Neural cell (in vitro differentiated cells): ENCODE results near the gene KRTAP26-1. TPM values are rescaled to one million over a fixed set of nuclear protein-coding genes. Genes with fewer than 3 reads are reported as not detected.

Source experiments
- H2AFZ ChIP-seq: fragments of 200-600, 300-800 bp; sonication (generic), shearing (Covaris generic); 2 replicates; pipeline ENCODE4 v1.6.0; 2014; ENCODE audit warnings: low read depth, mild to moderate bottlenecking, antibody characterized with exemption, low read length, moderate library complexity
- H3F3A ChIP-seq: fragments of 200-600 bp; shearing (Covaris generic); 2 replicates; pipeline ENCODE4 v1.6.1; 2016; ENCODE audit warnings: mild to moderate bottlenecking, moderate library complexity, mixed read lengths, antibody characterized with exemption, low read length; ENCODE audit not compliant: insufficient read depth, poor library complexity, severe bottlenecking
- H3K27ac ChIP-seq: fragments of 200-600, 300-800 bp; sonication (generic), shearing (Covaris generic); 2 replicates; pipeline ENCODE4 v1.5.1; 2014; ENCODE audit warnings: mild to moderate bottlenecking, low read length, moderate library complexity
- H3K27me3 ChIP-seq: fragments of 300-800, 200-600 bp; sonication (generic), shearing (Covaris generic); 2 replicates; pipeline ENCODE4 v1.6.0; 2014; ENCODE audit warnings: mild to moderate bottlenecking, low read depth, low read length, moderate library complexity; ENCODE audit not compliant: insufficient read depth
- H3K36me3 ChIP-seq: fragments of 300-800, 200-600 bp; sonication (generic), shearing (Covaris generic); 2 replicates; pipeline ENCODE4 v1.5.1; 2014; ENCODE audit warnings: mild to moderate bottlenecking, antibody characterized with exemption, low read length, moderate library complexity; ENCODE audit not compliant: insufficient read depth
- H3K4me2 ChIP-seq: fragments of 300-800, 200-600 bp; sonication (generic), shearing (Covaris generic); 2 replicates; pipeline ENCODE4 v1.6.0; 2014; ENCODE audit warnings: mild to moderate bottlenecking, low read length
- H3K4me3 ChIP-seq: fragments of 300-800, 200-600 bp; sonication (generic), shearing (Covaris generic); 2 replicates; pipeline ENCODE4 v1.5.1; 2014; ENCODE audit warnings: mild to moderate bottlenecking, low read length, moderate library complexity
- H3K79me2 ChIP-seq: fragments of 200-600 bp; shearing (Covaris generic); replicated peaks from 2 replicates; pipeline ENCODE4 v1.6.0; 2014; ENCODE audit warnings: mild to moderate bottlenecking, low read length, moderate library complexity; ENCODE audit not compliant: insufficient read depth
- H3K9ac ChIP-seq: fragments of 300-800, 200-600 bp; sonication (generic), shearing (Covaris generic); 2 replicates; pipeline ENCODE4 v1.6.1; 2016; ENCODE audit warnings: mild to moderate bottlenecking, low read length, mixed read lengths
- H3K9me2 ChIP-seq: fragments of 200-600 bp; shearing (Covaris generic); 2 replicates; pipeline ENCODE4 v1.6.1; 2016; ENCODE audit warnings: mild to moderate bottlenecking, low read length, mixed read lengths; ENCODE audit not compliant: insufficient read depth
- H3K9me3 ChIP-seq: fragments of 200-600, 300-800 bp; sonication (generic), shearing (Covaris generic); 2 replicates; pipeline ENCODE4 v1.6.1; 2016; ENCODE audit warnings: mild to moderate bottlenecking, mixed run types, low read length, moderate library complexity, mixed read lengths
- H4K20me1 ChIP-seq: fragments of 200-600 bp; shearing (Covaris generic); 2 replicates; pipeline ENCODE4 v1.6.1; 2016; ENCODE audit warnings: mild to moderate bottlenecking, mixed run types; ENCODE audit not compliant: insufficient read depth
- EP300 ChIP-seq: fragments of 450-650 bp; conservative IDR thresholded peaks from 2 replicates; pipeline ENCODE4 v1.6.1; 2014; ENCODE audit warnings: antibody characterized with exemption, mild to moderate bottlenecking, moderate library complexity; ENCODE audit not compliant: poor library complexity, severe bottlenecking
- EZH2 ChIP-seq: fragments of 200-600, 300-800 bp; shearing (Covaris generic), sonication (generic); IDR thresholded peaks from 2 replicates; pipeline ENCODE4 v1.6.1; 2014; ENCODE audit warnings: antibody characterized with exemption, low read length, borderline replicate concordance, mild to moderate bottlenecking; ENCODE audit not compliant: insufficient read depth, poor library complexity, severe bottlenecking
- MXI1 ChIP-seq: fragments of 450-650 bp; conservative IDR thresholded peaks from 2 replicates; pipeline ENCODE4 v1.6.1; 2014; ENCODE audit warnings: antibody characterized with exemption, mild to moderate bottlenecking; ENCODE audit not compliant: poor library complexity, severe bottlenecking
- POLR2AphosphoS5 ChIP-seq: IDR thresholded peaks from 2 replicates; pipeline ENCODE4 v1.6.1; 2012
- RAD21 ChIP-seq: fragments of 450-650 bp; conservative IDR thresholded peaks from 2 replicates; pipeline ENCODE4 v1.6.1; 2014; ENCODE audit warnings: antibody characterized with exemption, mild to moderate bottlenecking, moderate library complexity
- SMC3 ChIP-seq: fragments of 450-650 bp; conservative IDR thresholded peaks from 2 replicates; pipeline ENCODE4 v1.6.1; 2014; ENCODE audit warnings: antibody characterized with exemption, mild to moderate bottlenecking, moderate library complexity; ENCODE audit not compliant: poor library complexity
- TAF1 ChIP-seq: IDR thresholded peaks from 2 replicates; pipeline ENCODE4 v1.6.1; 2012; ENCODE audit warnings: low read depth
- polyA plus RNA-seq: library from polyadenylated mRNA; depleted of rRNA; stranded (reverse); fragments of >200 nt; gene quantifications from 2 replicates; pipeline ENCODE4 v1.2.3, GENCODE V29; 2014
- TF ChIP-seq, protein P1 (sequence below): IDR thresholded peaks from 2 replicates; pipeline ENCODE4 v1.6.1; 2012; ENCODE audit warnings: borderline replicate concordance
- TF ChIP-seq, protein P2 (sequence below): fragments of 450-650 bp; IDR thresholded peaks from 2 replicates; pipeline ENCODE4 v1.5.1; 2014; ENCODE audit warnings: antibody characterized with exemption, mild to moderate bottlenecking, moderate library complexity; ENCODE audit not compliant: poor library complexity, severe bottlenecking

KRTAP26-1 gene
- polyA plus RNA-seq, 1 donor from 2014 or later = not detected

DNA sequence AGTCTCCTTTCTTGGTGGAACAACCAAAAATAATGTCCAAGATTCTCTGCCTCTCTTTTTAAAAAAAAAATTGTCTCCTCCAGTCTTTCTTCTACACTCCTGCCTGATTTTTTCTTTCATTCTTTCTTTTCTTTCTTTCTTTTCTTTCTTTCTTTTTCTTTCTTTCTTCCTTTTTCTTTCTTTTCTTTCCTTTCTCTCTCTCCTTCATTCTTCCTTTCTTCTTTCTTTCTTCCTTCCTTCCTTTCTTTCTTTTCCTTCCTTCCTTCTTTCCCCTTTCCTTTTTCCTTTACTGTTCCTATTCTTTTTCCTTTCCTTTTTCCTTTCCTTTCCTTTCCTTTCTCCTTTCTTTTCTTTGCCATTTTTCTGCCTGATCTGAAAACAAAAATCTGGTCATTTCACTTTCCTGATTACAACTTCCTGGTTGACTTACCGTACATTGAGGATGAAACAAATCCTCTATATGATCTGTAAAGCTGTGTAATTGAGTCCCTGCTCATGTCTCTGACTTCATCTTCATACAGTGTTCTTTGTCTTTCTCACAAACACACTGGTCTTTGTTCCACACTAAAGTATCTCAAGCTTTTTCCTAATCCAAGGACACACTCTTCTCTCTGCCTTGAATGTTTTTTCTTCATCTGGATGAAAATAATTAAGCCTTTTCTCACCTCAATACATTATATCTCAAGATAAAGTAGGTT is 34.3 kb upstream of the KRTAP26-1 start:
- H2AFZ ChIP-seq = no peak overlapping the region

DNA sequence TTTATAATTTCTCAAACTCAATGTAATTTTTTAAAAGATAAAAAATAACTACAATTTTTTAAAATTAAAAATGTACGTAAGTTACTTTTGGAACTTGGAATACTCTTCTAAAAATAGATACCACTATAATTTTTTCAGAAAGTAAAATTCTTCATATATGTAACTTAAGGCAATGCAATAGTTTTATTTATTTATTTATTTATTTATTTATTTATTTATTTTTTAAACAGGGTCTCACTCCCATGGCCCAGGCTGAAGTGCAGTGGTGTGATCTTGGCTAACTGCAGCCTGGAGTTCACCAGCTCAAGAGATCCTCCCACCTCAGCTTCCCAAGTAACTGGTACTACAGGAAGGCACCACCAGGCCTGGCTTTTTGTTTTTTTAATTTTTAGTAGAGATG is 31.4 kb upstream of the KRTAP26-1 start:
- Histone ChIP-seq H3K79me2 (no peaks in the 10 kb centered on the region), H3K9me3 (no peaks in the 10 kb centered on the region), H4K20me1 (no peaks in the 10 kb centered on the region), H3F3A (no peaks in the 10 kb centered on the region), H3K9ac (no peak overlapping the region), H3K27me3 (no peaks in the 10 kb centered on the region), H2AFZ (no peak overlapping the region), H3K4me2 (no peak overlapping the region), H3K27ac (no peak overlapping the region), H3K4me3 (no peak overlapping the region), H3K9me2 (no peaks in the 10 kb centered on the region), H3K36me3 (no peaks in the 10 kb centered on the region)
- TF ChIP-seq, protein P1, sequence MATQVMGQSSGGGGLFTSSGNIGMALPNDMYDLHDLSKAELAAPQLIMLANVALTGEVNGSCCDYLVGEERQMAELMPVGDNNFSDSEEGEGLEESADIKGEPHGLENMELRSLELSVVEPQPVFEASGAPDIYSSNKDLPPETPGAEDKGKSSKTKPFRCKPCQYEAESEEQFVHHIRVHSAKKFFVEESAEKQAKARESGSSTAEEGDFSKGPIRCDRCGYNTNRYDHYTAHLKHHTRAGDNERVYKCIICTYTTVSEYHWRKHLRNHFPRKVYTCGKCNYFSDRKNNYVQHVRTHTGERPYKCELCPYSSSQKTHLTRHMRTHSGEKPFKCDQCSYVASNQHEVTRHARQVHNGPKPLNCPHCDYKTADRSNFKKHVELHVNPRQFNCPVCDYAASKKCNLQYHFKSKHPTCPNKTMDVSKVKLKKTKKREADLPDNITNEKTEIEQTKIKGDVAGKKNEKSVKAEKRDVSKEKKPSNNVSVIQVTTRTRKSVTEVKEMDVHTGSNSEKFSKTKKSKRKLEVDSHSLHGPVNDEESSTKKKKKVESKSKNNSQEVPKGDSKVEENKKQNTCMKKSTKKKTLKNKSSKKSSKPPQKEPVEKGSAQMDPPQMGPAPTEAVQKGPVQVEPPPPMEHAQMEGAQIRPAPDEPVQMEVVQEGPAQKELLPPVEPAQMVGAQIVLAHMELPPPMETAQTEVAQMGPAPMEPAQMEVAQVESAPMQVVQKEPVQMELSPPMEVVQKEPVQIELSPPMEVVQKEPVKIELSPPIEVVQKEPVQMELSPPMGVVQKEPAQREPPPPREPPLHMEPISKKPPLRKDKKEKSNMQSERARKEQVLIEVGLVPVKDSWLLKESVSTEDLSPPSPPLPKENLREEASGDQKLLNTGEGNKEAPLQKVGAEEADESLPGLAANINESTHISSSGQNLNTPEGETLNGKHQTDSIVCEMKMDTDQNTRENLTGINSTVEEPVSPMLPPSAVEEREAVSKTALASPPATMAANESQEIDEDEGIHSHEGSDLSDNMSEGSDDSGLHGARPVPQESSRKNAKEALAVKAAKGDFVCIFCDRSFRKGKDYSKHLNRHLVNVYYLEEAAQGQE = no peak
- TF ChIP-seq EP300 (no peak), MXI1 (no peak), RAD21 (no peak), TAF1 (no peak), EZH2 (no peak)

More for the DNA sequence above, 34.3 kb upstream of the KRTAP26-1 start:
- Histone ChIP-seq H3K4me2 (no peak overlapping the region), H3K79me2 (no peaks in the 10 kb centered on the region), H3K27me3 (no peaks in the 10 kb centered on the region), H4K20me1 (no peaks in the 10 kb centered on the region), H3K9me3 (no peaks in the 10 kb centered on the region), H3K9me2 (no peaks in the 10 kb centered on the region), H3K9ac (no peak overlapping the region), H3K36me3 (no peaks in the 10 kb centered on the region), H3K4me3 (no peak overlapping the region), H3F3A (no peaks in the 10 kb centered on the region), H3K27ac (no peak overlapping the region)
- TF ChIP-seq, protein P2, sequence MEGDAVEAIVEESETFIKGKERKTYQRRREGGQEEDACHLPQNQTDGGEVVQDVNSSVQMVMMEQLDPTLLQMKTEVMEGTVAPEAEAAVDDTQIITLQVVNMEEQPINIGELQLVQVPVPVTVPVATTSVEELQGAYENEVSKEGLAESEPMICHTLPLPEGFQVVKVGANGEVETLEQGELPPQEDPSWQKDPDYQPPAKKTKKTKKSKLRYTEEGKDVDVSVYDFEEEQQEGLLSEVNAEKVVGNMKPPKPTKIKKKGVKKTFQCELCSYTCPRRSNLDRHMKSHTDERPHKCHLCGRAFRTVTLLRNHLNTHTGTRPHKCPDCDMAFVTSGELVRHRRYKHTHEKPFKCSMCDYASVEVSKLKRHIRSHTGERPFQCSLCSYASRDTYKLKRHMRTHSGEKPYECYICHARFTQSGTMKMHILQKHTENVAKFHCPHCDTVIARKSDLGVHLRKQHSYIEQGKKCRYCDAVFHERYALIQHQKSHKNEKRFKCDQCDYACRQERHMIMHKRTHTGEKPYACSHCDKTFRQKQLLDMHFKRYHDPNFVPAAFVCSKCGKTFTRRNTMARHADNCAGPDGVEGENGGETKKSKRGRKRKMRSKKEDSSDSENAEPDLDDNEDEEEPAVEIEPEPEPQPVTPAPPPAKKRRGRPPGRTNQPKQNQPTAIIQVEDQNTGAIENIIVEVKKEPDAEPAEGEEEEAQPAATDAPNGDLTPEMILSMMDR = no peak

DNA sequence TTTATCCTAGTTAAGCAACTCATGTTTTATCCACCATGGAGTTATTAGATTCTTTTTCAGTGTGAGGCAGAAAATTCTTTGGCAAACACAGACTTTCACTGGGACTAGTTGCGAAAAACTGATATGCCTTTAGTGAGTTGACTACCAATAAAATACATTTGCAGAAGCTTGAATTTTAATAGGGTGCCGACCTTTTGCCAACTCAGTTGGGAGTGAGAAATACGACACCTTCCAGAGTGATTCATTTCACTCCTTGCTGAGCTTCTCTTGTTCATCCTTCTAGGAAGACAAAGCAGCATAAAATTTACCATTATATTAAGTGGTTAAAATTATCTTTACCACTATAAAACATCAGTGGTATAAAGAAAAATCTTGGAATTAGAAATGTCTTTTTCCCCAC is 29.5 kb upstream of the KRTAP26-1 start:
- Histone ChIP-seq H4K20me1 (no peaks in the 10 kb centered on the region), H3K79me2 (no peaks in the 10 kb centered on the region), H3K4me2 (no peak overlapping the region), H3K27ac (no peak overlapping the region), H3K4me3 (no peak overlapping the region), H3K36me3 (no peaks in the 10 kb centered on the region), H3K9ac (no peak overlapping the region), H3K27me3 (no peaks in the 10 kb centered on the region), H3K9me3 (no peaks in the 10 kb centered on the region), H2AFZ (no peak overlapping the region), H3F3A (no peaks in the 10 kb centered on the region), H3K9me2 (no peaks in the 10 kb centered on the region)
- TF ChIP-seq SMC3 (no peak), POLR2AphosphoS5 (no peak), EP300 (no peak)
- TF ChIP-seq, protein P2 = no peak
